Neuronal stem cell (in vitro differentiated cells): ENCODE results near the gene OTOP1.

Source experiments
- DNase-seq: peaks from one replicate; pipeline ENCODE4 v3.0.0-alpha.2; 2013; ENCODE audit warnings: low spot score
- H2AFZ ChIP-seq: one replicate; pipeline ENCODE4 v1.6.1; 2013; ENCODE audit warnings: mild to moderate bottlenecking, low read length, inconsistent platforms
- H2AK5ac ChIP-seq: 2 replicates; pipeline ENCODE4 v1.6.1; 2013; ENCODE audit warnings: low read depth, mild to moderate bottlenecking, inconsistent platforms, low read length, moderate library complexity, mixed read lengths
- H2BK120ac ChIP-seq: 2 replicates; pipeline ENCODE4 v1.6.1; 2013; ENCODE audit warnings: low read depth, mild to moderate bottlenecking, inconsistent platforms, low read length, moderate library complexity, mixed read lengths
- H2BK12ac ChIP-seq: one replicate; pipeline ENCODE4 v1.6.1; 2013; ENCODE audit warnings: low read length, inconsistent platforms
- H2BK15ac ChIP-seq: 2 replicates; pipeline ENCODE4 v1.6.1; 2013; ENCODE audit warnings: mild to moderate bottlenecking, low read length, inconsistent platforms, mixed read lengths
- H2BK5ac ChIP-seq: one replicate; pipeline ENCODE4 v1.6.1; 2013; ENCODE audit warnings: inconsistent platforms, mild to moderate bottlenecking, low read length, moderate library complexity
- H3K14ac ChIP-seq: one replicate; pipeline ENCODE4 v1.6.1; 2013; ENCODE audit warnings: low read length, inconsistent platforms
- H3K18ac ChIP-seq: 2 replicates; pipeline ENCODE4 v1.6.1; 2013; ENCODE audit warnings: low read length, inconsistent platforms
- H3K23ac ChIP-seq: 2 replicates; pipeline ENCODE4 v1.6.1; 2013; ENCODE audit warnings: low read depth, mild to moderate bottlenecking, mixed read lengths, low read length, inconsistent platforms; ENCODE audit not compliant: poor library complexity
- H3K27ac ChIP-seq: replicated peaks from 3 replicates; pipeline ENCODE4 v1.5.1; 2013; ENCODE audit warnings: low read length, inconsistent platforms
- H3K27me3 ChIP-seq, 3 experiments: 2 replicates each; pipeline ENCODE4 v1.6.1; 2013; ENCODE audit warnings: low read length in 3 of 3, mild to moderate bottlenecking in 2 of 3, inconsistent platforms in 1 of 3, low read depth in 1 of 3, mixed read lengths in 1 of 3, moderate library complexity in 1 of 3; ENCODE audit not compliant: control insufficient read depth in 3 of 3, insufficient read depth in 3 of 3
- H3K36me3 ChIP-seq, 2 donors: replicated peaks in 1 of 2; 2 replicates each; pipeline ENCODE4 v1.6.1; 2013; ENCODE audit warnings: low read length in 2 of 2; ENCODE audit not compliant: control insufficient read depth in 2 of 2, insufficient read depth in 2 of 2
- H3K4ac ChIP-seq: 2 replicates; pipeline ENCODE4 v1.6.1; 2013; ENCODE audit warnings: inconsistent platforms, mild to moderate bottlenecking, low read length, moderate library complexity
- H3K4me1 ChIP-seq, 2 donors: 1 replicate in 1 of 2; 2 replicates in 1 of 2; pipeline ENCODE4 v1.6.1; 2013; ENCODE audit warnings: low read length in 2 of 2, low read depth in 1 of 2; ENCODE audit not compliant: control insufficient read depth in 2 of 2, insufficient read depth in 1 of 2
- H3K4me2 ChIP-seq: one replicate; pipeline ENCODE4 v1.6.1; 2013; ENCODE audit warnings: mild to moderate bottlenecking, low read length, inconsistent platforms; ENCODE audit not compliant: insufficient read depth, poor library complexity, severe bottlenecking
- H3K4me3 ChIP-seq, 2 donors: 2 replicates each; pipeline ENCODE4 v1.5.1; 2013; ENCODE audit warnings: low read length in 2 of 2, mild to moderate bottlenecking in 2 of 2, inconsistent platforms in 1 of 2, moderate library complexity in 1 of 2
- H3K79me1 ChIP-seq: one replicate; pipeline ENCODE4 v1.6.1; 2013; ENCODE audit warnings: low read depth, mild to moderate bottlenecking, inconsistent platforms, low read length, moderate library complexity
- H3K9ac ChIP-seq: one replicate; pipeline ENCODE4 v1.6.1; 2013; ENCODE audit warnings: mild to moderate bottlenecking, low read depth, low read length, inconsistent platforms; ENCODE audit not compliant: poor library complexity
- H3K9me3 ChIP-seq, 2 donors: replicated peaks in 1 of 2; 2 replicates each; pipeline versions ENCODE3 to v1.6.1; 2013; ENCODE audit warnings: low read length in 2 of 2, mild to moderate bottlenecking in 2 of 2, inconsistent platforms in 1 of 2, low read depth in 1 of 2, mixed read lengths in 1 of 2, moderate library complexity in 1 of 2; ENCODE audit not compliant: control insufficient read depth in 2 of 2, insufficient read depth in 1 of 2
- H4K8ac ChIP-seq: one replicate; pipeline ENCODE4 v1.6.1; 2013; ENCODE audit warnings: low read depth, mild to moderate bottlenecking, inconsistent platforms, low read length, moderate library complexity
- H4K91ac ChIP-seq: one replicate; pipeline ENCODE4 v1.6.1; 2013; ENCODE audit warnings: low read length, low read depth, mild to moderate bottlenecking, inconsistent platforms; ENCODE audit not compliant: poor library complexity
- WGBS, 2 donors: extraction: QIAGEN DNeasy Blood & Tissue Kit; methylation state at CpG; one replicate each; pipeline ENCODE4 v1.1.7; 2013; ENCODE audit warnings: missing lambda C conversion rate in 2 of 2, mixed read lengths in 1 of 2; ENCODE audit not compliant: insufficient read length in 2 of 2, insufficient replicate concordance in 1 of 2; ENCODE audit errors: extremely low coverage in 2 of 2; 5-methylcytosine and 5-hydroxymethylcytosine counted together

OTOP1 gene

GRCh38 chr4:4206204-4206603, 20.5 kb downstream of the OTOP1 start:
- Histone ChIP-seq H3K27me3 (peaks cover 0 to 21% (median 0%) of the 10 kb centered on the region in 3 experiments), H3K4ac (no peak overlapping the region), H3K23ac (no peak overlapping the region), H3K27ac (no peak overlapping the region), H3K79me1 (no peaks in the 10 kb centered on the region), H2BK12ac (no peak overlapping the region), H3K9ac (no peak overlapping the region), H3K36me3 (no peaks in the 10 kb centered on the region), H2BK120ac (no peak overlapping the region), H3K4me3 (no peak overlapping the region), H2BK15ac (no peak overlapping the region), H3K4me2 (no peak overlapping the region), H4K91ac (no peak overlapping the region), H4K8ac (no peak overlapping the region), H2BK5ac (no peak overlapping the region), H2AK5ac (no peak overlapping the region), H3K4me1 (peaks cover 0 to 5% of the 10 kb centered on the region in 2 donors), H3K9me3 (no peaks in the 10 kb centered on the region), H3K14ac (no peak overlapping the region), H3K18ac (no peak overlapping the region), H2AFZ (no peak overlapping the region)
- no peak for DNase-seq

DNA sequence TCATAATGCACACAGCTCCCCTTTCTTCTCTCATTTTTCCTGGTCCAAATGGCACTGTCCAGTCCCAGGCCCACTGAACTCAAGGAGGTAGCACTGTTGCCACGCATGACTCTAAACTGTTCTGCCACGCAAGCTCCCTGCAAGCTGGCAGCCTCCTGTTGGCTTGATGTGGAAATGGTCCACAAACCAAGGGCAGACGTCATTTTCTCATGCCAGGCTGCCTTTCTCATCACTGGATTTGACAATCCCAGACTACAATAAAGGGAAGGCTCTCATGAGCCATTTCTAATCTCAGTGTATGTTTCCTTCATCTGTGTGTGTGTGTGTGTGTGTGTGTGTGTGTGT, 22.4 kb downstream of the OTOP1 start:
- Histone ChIP-seq H2BK12ac (no peak overlapping the region), H2BK5ac (no peak overlapping the region), H3K9me3 (no peaks in the 10 kb centered on the region), H4K8ac (no peak overlapping the region), H3K23ac (no peak overlapping the region), H3K4me1 (peaks cover 0 to 5% of the 10 kb centered on the region in 2 donors), H2BK120ac (no peak overlapping the region), H3K27me3 (peaks cover 0 to 15% (median 0%) of the 10 kb centered on the region in 3 experiments), H3K4me3 (no peak overlapping the region), H3K4me2 (no peak overlapping the region), H3K4ac (no peak overlapping the region), H3K18ac (no peak overlapping the region), H4K91ac (no peak overlapping the region), H3K79me1 (no peaks in the 10 kb centered on the region), H3K36me3 (no peaks in the 10 kb centered on the region), H3K14ac (no peak overlapping the region), H3K27ac (no peak overlapping the region), H3K9ac (no peak overlapping the region), H2AK5ac (no peak overlapping the region), H2AFZ (no peak overlapping the region), H2BK15ac (no peak overlapping the region)
- DNase-seq = no peak
- WGBS, 2 donors = no CpG with 5 or more reads among the region's 3 CpGs

- H3K23ac ChIP-seq = no peak overlapping the region
- H2BK120ac ChIP-seq = no peak overlapping the region
- no peak overlapping the region for H3K9ac ChIP-seq
- no peak overlapping the region for H2BK12ac ChIP-seq
- no peak overlapping the region for H3K4me3 ChIP-seq
- H3K27ac ChIP-seq = no peak overlapping the region
- peaks cover 0 to 5% of the 10 kb centered on the region in 2 donors for H3K4me1 ChIP-seq
- no peak overlapping the region for H2BK15ac ChIP-seq
- no peak overlapping the region for H2AFZ ChIP-seq
- no peak overlapping the region for H4K8ac ChIP-seq
- H2BK5ac ChIP-seq = no peak overlapping the region
- H3K4ac ChIP-seq = no peak overlapping the region
- no CpG with 5 or more reads among the region's 10 CpGs for WGBS, 2 donors
- no peaks in the 10 kb centered on the region for H3K36me3 ChIP-seq
- no peak overlapping the region for H3K4me2 ChIP-seq
- no peak overlapping the region for H4K91ac ChIP-seq
- no peaks in the 10 kb centered on the region for H3K9me3 ChIP-seq
- DNase-seq = no peak
- no peaks in the 10 kb centered on the region for H3K79me1 ChIP-seq
- no peak overlapping the region for H2AK5ac ChIP-seq
- H3K14ac ChIP-seq = no peak overlapping the region
- peaks cover 0 to 12% (median 0%) of the 10 kb centered on the region in 3 experiments for H3K27me3 ChIP-seq
- H3K18ac ChIP-seq = no peak overlapping the region
These were observed 22.9 kb downstream of the OTOP1 start for GRCh38 chr4:4203688-4204400.

DNA sequence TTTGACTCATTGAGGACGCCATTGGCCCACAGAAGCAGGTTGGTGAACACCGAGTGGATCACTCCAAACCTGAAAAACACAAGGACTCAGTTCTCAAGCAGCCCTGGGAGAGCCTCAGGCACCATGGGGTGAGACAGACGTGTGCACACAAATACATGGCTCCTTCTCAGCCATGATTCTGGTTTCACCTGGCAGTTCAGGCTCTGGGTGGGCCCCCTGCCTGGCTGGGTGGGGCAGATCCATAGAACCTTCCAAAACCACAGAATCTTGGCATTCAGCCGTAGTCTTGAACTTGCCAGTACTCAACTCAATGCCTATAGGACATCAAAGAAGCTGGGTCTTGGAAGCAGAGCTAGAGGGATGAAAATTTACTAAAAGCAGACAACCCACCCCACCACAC, 24.2 kb downstream of the OTOP1 start:
- H2BK15ac ChIP-seq = no peak overlapping the region
- no peak overlapping the region for H3K4ac ChIP-seq
- no peak overlapping the region for H3K27ac ChIP-seq
- H4K8ac ChIP-seq = no peak overlapping the region
- H3K36me3 ChIP-seq = no peaks in the 10 kb centered on the region
- no peak overlapping the region for H3K23ac ChIP-seq
- H2BK5ac ChIP-seq = no peak overlapping the region
- H2BK120ac ChIP-seq = no peak overlapping the region
- no peak overlapping the region for H3K14ac ChIP-seq
- H4K91ac ChIP-seq = no peak overlapping the region
- DNase-seq = no peak
- no peak overlapping the region for H3K18ac ChIP-seq
- no CpG with 5 or more reads among the region's 4 CpGs for WGBS, 2 donors
- H2BK12ac ChIP-seq = no peak overlapping the region
- no peaks in the 10 kb centered on the region for H3K9me3 ChIP-seq
- H3K79me1 ChIP-seq = no peaks in the 10 kb centered on the region
- peaks cover 0 to 5% of the 10 kb centered on the region in 2 donors for H3K4me1 ChIP-seq
- H3K9ac ChIP-seq = no peak overlapping the region
- H3K4me3 ChIP-seq = no peak overlapping the region
- H3K27me3 ChIP-seq = peaks cover 0 to 10% (median 0%) of the 10 kb centered on the region in 3 experiments
- H3K4me2 ChIP-seq = no peak overlapping the region
- H2AK5ac ChIP-seq = no peak overlapping the region
- no peak overlapping the region for H2AFZ ChIP-seq
